ENCODE data around the gene NCAPH2. TPM values are rescaled to one million over a fixed set of nuclear protein-coding genes. Genes with fewer than 3 reads are reported as not detected.

NCAPH2 gene
- total and polyA plus RNA-seq, 12 donors: 13.8 to 90.5 (median 32.6) TPM

- peaks cover 0 to 86% of the 10 kb centered on the region in 2 donors for H3K36me3 ChIP-seq (replicated peaks in 1 of 2)
- peaks cover under 1 to 4% of the 10 kb centered on the region in 2 donors for H3K4me1 ChIP-seq (replicated peaks in 1 of 2)
- intact Hi-C loops (cut with DNase I): no loop called here
- H3K27me3 ChIP-seq: no peaks in the 10 kb centered on the region
- H3K4me3 ChIP-seq: no peak overlapping the region
- no peaks in the 10 kb centered on the region for H3K9me3 ChIP-seq (replicated peaks in 1 of 3)
- TF ChIP-seq CTCF (IDR thresholded peaks at IDR 0.05): no peak
- TF ChIP-seq POLR2A (IDR thresholded peaks at IDR 0.05): no peak
- no peak overlapping the region for H3K27ac ChIP-seq
- DNase-seq: no peak
- WGBS, 4 donors: 88 to 93% (median 91%) methylated on average over 21 to 24 of the region's 24 CpGs
These were observed 43.6 kb upstream of the NCAPH2 start for GRCh38 chr22:50464451-50464850.

GRCh38 chr22:50465066-50465930 is 42.7 kb upstream of the NCAPH2 start:
- intact Hi-C loops (cut with DNase I): no loop called here
- H3K4me1 ChIP-seq (replicated peaks in 1 of 2): peaks cover 8 to 13% of the 10 kb centered on the region in 2 donors
- no peak for DNase-seq
- 88 to 93% (median 93%) methylated on average over 10 to 30 of the region's 30 CpGs for WGBS, 4 donors
- no peak overlapping the region for H3K4me3 ChIP-seq
- H3K27me3 ChIP-seq: no peaks in the 10 kb centered on the region
- TF ChIP-seq POLR2A (IDR thresholded peaks at IDR 0.05): no peak
- TF ChIP-seq CTCF (IDR thresholded peaks at IDR 0.05): no peak
- H3K36me3 ChIP-seq (replicated peaks in 1 of 2): peaks cover 0 to 78% of the 10 kb centered on the region in 2 donors
- no peaks in the 10 kb centered on the region for H3K9me3 ChIP-seq (replicated peaks in 1 of 3)
- no peak overlapping the region for H3K27ac ChIP-seq

- intact Hi-C loops (cut with DNase I): no loop called here
- no peaks in the 10 kb centered on the region for H3K9me3 ChIP-seq (replicated peaks in 1 of 3)
- H3K36me3 ChIP-seq (replicated peaks in 1 of 2): peaks cover 0 to 57% of the 10 kb centered on the region in 2 donors
- DNase-seq: no peak
- 86 to 88% (median 87%) methylated on average over 15 to 24 of the region's 24 CpGs for WGBS, 4 donors
- TF ChIP-seq POLR2A (IDR thresholded peaks at IDR 0.05): no peak
- no peak for TF ChIP-seq CTCF (IDR thresholded peaks at IDR 0.05)
- H3K27ac ChIP-seq: no peak overlapping the region
- peaks cover 20 to 33% of the 10 kb centered on the region in 2 donors for H3K4me1 ChIP-seq (replicated peaks in 1 of 2)
- H3K4me3 ChIP-seq: no peak overlapping the region
- H3K27me3 ChIP-seq: no peaks in the 10 kb centered on the region
These were observed 40.7 kb upstream of the NCAPH2 start for GRCh38 chr22:50467341-50467740.

DNA sequence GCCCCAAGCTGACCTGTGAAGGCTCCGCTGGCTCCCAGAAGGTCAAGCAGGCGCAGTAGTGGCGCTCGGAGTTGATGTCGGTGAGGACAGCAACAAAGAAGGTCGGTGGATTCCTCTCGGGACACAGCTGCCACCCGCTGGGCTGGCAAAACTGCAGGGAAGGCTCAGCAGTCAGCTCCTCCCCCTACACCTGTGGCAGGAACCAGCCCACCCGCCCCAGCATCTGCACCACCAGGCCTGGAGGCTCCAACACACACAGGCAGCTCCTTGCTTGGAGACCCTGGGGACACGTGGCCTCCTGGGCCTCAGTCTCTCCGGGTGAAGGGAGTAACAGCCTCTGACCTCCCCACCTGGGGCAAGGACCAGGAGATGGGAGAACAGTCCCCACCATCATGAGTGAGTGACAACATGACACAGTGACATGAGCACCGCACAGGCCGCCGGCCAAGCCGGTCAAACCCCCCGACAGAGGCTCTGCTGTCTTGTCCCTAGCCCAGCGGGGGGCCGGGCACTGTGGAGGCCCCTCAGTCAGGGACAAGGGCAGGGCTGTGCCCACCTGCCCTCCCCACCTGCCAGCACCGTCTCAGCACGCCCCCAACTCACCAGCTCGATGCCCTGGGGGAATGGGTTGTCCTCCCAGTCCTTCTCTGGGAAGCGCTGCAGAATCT is 40.1 kb upstream of the NCAPH2 start:
- 82 to 89% (median 86%) methylated on average over 9 to 22 of the region's 22 CpGs for WGBS, 4 donors
- DNase-seq: no peak
- Histone ChIP-seq H3K4me3 (no peak overlapping the region), H3K36me3 (replicated peaks in 1 of 2) (peaks cover 0 to 52% of the 10 kb centered on the region in 2 donors), H3K27me3 (no peaks in the 10 kb centered on the region), H3K9me3 (replicated peaks in 1 of 3) (no peaks in the 10 kb centered on the region), H3K4me1 (replicated peaks in 1 of 2) (peaks cover 20 to 39% of the 10 kb centered on the region in 2 donors), H3K27ac (no peak overlapping the region)
- TF ChIP-seq POLR2A (IDR thresholded peaks at IDR 0.05) (no peak), CTCF (IDR thresholded peaks at IDR 0.05) (no peak)
- intact Hi-C loops (cut with DNase I): no loop called here
